ENCODE results near the gene ALDH18A1.
"Not testable (repeated sequence)": the region's sequence is repeated elsewhere in the genome, so short reads cannot be mapped to it uniquely, and the experiment has no call there.

The ALDH18A1 gene

DNA sequence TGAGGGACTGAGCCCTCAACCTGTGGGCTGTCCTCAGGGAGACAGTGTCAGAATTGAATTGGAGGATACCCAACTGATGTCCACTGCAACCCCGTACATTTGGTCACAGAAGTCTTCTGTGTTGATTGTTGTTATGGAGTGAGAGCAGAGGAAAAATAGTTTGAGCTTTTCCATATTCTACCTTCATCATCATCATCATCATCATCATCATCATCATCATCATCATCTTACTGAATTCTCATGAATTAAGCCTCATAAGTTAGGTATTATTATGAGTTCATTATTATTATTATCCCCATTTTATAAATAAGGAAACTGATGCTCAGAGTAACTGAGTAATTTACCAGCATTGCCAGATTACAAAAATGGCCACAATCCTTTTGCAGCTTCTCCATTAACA lies 8.4 kb downstream of the ALDH18A1 start:
- no peak for DNase-seq (ENCODE audit: low spot score)

DNA sequence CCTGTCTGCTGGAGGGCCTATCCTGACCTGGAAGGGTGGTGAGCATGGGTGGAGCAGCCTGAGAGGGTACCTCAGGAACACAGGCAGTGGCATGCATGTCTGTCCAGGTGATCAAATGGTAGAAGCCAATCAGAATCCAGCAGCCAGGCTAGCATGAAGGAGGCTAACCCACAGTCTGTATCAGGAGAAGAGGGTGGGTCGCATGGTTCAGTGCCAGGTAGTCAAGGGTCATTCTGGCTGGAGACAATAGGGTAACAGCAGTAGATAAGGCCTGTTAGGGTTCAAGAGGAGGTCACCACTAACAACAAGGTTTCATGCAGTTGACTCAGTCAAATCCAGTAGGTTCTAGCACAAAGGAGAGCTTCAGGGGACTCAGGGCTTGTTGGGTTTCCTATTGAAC lies 10.4 kb downstream of the ALDH18A1 start:
- no peak for DNase-seq (ENCODE audit: low spot score)

DNA sequence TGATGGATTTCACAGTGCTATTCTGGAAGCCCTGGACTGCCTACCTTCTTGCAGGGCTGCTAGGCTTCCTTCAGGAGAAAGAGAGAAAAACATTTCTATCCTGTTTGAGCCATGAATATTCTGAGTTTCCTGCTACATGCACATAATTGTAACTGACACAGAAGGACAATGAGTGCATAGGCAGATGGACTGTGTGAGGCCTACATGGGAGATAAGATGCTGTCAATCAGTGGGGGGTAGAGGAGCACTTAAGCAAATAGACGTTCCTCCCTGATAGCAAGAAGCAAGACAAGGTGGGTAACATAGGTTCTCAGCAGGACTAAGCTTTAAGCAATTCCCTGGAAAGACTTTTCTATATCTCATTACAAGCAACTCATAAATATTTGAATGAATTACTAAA lies 11.6 kb downstream of the ALDH18A1 start:
- DNase-seq (ENCODE audit: low spot score): no peak

DNA sequence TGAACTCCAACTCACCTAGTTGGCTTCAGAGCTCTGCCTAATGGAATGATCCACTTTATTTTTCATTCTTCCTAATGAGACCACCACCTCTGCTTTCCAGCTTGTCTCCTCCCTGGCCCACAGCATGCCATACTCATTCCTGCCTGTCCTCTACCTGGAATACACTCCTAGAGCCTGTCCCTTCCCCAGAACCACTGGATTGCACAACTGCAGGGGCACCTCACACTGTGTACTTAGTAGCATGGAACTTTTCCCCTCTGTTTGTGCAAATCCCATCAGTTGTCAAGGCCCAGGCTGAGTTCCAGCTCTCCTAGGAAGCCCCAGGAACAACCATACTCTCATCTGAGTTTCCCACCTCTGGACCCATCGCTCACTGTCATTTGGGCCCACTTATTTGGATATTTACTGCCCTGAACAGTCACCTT lies 15.6 kb downstream of the ALDH18A1 start:
- DNase-seq (ENCODE audit: low spot score): no peak

DNA sequence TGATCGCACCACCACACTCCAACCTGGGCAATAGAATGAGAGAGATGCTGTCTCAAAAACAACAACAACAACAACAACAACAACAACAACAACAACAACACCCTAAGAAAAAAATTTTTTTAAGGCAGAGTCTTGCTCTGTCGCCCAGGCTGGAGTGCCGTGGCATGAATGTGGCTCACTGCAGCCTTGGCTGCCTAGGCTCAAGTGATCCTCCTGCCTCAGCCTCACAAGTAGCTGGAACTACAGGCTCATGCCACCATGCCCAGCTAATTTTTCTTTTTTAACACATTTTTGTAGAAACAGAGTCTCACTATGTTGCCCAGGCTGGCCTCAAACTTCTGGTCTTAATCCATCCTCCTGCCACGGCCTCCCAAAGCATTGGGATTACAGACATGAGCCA lies 18.6 kb downstream of the ALDH18A1 start:
- DNase-seq (ENCODE audit: low spot score): no peak

DNA sequence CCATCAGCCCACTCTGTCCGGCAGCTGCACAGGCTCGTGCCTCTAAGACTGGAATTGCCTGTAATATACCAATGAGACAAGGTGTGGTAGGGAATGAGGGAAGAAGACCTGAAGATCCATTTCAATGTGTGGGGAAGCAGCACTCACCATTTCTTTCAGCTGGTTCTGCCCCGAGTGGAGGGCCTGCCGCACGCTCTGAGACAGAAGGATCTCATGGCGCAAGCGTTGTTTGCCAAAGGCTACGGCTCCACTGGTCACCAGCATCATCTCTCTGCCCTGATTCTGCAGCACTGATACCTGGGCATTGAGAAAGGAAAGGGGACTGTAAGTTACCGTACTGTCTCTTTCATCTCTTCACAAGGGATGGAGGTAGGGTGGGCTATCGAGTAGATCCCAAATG lies 19.4 kb downstream of the ALDH18A1 start:
- no peak for DNase-seq (ENCODE audit: low spot score)

DNA sequence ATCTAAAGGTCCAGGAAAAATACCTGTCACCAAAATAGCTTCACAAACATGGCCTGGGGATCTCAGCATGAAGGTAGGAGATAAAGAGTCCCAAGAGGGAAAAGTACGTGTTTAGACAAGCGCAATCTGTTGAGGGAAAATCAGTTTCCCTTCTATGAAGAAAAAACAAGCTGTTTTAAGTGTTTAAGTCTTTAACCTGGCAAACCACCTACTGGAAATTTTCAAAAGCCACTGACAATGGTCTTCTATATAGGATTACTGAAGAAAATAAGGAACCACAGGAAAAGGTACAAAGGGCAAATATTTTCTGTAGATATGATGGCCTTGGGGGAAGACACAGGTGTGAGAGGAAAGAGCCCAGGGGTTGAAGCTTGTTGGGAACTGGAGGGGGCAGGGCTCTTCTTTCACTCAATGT lies 21.2 kb downstream of the ALDH18A1 start:
- no peak for DNase-seq (ENCODE audit: low spot score)

DNA sequence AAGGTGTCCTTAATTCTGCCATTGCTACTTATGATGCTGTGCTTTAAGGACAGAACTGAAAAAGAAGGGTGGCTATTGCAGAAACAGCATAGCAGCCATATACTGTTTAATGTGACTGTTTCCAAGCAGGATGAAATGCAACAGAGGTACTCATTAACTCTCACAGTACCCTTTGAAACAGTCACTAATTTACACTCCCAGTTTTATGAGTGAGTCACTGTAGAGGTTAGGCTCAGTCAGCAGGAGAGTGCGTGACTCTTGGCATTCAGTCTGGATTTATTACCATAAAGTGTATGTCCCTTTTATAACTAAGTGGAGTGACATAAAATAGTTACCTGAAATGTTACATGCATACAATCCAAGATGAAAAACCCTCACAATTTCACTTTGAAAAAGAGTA lies 27.7 kb downstream of the ALDH18A1 start:
- peak; percentile 56 for DNase-seq (ENCODE audit: low spot score)

DNA sequence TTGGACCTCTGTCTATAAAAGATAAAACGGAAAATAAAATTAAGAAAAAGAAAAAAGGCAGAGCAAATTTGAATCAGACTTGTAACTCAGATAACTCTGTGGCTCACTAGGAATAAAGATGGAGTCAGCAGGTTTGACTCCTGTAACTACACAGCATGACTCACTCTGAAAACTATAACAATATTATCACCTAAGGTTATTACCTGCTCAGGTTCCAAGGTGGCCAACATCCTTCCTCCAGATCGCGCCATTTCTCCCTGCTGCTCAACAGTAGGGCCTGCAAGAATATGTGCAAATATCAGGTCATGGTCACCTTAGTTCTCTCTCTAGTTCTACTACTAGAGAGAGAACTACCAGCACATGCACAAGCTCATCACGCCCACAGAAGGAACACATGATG lies 30.0 kb downstream of the ALDH18A1 start:
- DNase-seq (ENCODE audit: low spot score): no peak

DNA sequence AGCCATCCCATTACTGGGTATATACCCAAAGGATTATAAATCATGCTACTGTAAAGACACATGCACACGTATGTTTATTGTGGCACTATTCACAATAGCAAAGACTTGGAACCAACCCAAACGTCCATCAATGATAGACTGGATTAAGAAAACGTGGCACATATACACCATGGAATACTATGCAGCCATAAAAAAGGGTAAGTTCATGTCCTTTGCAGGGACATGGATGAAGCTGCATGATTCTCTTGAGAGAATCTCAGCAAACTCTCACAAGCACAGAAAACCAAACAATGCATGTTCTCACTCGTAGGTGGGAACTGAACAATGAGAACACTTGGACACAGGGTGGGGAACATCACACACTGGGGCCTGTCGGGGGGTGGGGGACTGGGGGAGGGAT lies 36.1 kb downstream of the ALDH18A1 start:
- DNase-seq (ENCODE audit: low spot score): not testable (repeated sequence)

DNA sequence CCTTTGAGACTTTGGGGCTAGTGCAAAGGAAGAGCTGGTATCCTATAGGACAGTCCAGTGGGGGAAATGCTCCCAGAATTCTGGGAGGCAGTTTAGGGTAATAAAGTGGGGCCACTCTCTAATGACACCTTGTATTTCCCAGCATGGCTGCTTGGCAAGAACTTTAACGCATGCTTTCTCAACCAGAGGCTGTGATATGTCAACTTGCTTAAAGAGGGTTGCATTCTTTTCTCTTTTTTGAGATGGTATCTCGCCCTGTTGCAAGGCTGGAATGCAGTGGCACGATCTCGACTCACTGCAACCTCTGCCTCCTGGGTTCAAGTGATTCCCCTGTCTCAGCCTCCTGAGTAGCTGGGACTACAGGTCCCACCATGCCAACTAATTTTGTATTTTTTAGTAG lies 38.4 kb downstream of the ALDH18A1 start:
- no peak for DNase-seq (ENCODE audit: low spot score)

DNA sequence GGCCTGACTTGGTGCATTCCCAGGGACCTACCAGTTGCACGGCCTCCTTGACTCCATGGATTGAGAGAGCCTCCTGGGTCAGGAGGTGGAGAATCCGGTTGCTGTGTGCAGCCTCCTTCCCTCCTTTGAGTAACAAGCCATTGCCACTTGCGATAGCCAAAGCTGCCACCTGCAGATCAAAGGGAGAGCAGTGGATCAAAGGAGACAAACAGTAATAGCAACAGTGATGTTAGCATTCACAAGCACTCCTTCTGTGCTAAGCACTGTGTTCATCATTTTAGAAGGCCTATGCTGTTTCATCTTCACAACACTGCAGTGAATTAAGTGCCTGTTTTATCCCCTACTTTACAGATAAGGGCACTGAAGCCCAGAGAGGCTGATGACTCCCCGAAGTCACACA lies 40.1 kb downstream of the ALDH18A1 start:
- DNase-seq (ENCODE audit: low spot score): no peak

DNA sequence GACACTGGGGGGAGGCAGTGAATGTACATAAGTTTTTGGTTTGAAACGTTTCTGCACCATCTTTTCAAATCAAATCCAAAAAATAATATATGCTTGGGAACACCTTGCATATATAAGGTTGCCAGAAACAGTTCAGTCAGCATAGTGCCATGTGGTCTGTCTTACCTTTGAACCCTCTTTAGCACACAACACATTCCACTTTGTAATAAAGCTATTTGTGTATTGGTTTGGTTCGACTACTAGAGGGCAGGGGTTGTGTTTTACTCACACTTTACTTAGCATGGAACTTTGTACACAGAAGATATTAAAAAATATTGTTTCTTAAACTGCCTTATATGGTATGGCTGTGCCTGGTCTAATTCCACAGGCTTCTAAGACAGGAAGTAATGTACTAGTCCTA lies 43.2 kb downstream of the ALDH18A1 start:
- DNase-seq (ENCODE audit: low spot score): no peak

DNA sequence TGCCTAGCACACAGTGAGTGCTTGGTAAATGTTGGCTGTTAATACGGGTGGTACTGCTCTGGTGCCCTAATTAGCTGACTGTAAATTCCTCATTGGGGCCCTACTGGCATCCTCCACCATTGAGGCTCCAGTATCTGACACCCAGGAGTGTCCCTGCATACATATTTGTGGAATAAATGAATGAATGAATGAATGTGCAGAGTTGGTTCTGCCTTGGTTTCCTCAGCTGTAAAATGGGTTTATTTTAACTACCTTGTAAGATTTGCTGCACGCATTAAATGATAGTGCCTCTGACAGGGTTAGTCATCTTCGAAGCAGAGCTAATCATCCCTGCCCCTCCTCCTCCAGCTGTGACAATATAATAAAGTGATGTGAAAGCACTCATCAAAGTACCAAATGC lies 45.8 kb downstream of the ALDH18A1 start:
- DNase-seq (ENCODE audit: low spot score): no peak

DNA sequence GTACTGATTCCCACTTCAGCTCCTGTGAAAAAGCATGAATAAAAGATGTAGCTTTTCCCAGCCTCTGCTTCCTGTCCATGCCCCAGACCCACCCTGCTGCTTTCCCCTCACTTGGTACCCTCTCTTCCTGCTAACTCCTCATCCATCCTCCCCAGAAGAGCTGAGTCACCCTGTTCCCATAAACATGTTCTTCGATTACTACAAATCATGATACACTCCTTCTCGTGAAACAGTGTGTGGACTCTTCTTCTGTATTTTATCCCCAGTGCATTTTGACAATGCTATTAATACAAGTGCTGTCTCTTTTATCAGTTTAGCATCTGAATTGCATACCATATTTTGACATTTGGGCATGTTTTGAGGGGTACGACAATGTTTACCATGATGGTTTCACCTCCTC lies 49.6 kb downstream of the ALDH18A1 start:
- no peak for DNase-seq (ENCODE audit: low spot score)

DNA sequence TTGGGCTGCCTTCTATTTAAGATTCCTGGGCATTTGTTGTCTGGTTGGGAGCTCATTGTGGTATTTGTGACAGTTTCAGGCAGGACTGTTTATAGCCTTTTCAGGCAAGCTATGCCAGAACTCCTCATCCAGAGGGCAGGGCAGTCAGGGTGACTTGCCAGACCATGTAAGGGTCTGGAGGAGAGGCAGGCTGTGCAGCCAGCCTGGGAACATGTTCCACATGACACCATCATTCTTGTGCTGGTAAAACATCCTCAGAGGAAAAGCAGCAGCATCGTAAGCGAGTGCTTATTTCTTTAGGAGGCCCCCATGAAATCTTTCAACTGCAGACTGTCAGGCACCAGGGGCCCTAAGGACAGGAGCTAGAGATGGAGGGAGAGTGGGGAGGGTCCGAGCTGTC lies 51.3 kb downstream of the ALDH18A1 start:
- DNase-seq (ENCODE audit: low spot score): no peak

DNA sequence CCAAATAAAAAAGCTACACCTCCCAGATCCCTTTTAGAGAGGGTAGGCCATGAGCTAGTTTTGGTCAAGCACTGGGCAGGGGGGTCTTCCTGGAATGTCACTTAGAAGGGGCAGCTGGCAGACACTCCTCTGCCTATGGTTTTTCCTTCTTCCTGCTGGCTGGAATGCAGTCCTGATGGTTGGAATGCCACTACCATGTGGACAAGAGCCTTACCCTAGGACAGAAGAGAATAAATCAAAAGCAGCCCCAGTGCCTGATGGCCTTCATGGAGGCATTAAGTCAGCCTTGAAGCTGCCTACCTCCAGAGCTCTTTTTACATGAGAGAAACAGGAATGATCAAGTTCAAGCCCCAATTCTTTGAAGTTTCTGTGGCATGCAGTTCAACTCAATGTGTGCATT lies 51.9 kb downstream of the ALDH18A1 start:
- DNase-seq (ENCODE audit: low spot score): no peak

DNA sequence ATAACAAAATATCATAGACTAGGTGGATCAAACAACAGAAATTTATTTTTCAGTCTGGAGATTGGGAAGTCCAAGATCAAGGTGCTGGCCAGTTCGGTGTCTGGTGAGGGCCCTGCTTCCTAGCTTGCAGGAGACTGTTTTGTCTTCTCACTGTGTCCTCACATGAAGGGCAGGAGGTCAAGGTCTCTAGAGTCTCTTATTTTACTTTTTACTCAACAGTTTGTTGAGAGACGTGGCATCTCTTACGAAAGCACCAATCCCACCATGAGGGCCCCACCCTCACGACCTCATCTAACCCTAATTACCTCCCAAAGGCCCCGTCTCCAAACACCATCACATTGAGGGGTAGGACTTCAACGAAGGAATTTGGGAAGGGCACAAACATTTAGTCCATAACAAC lies 54.1 kb downstream of the ALDH18A1 start:
- DNase-seq (ENCODE audit: low spot score): no peak

DNA sequence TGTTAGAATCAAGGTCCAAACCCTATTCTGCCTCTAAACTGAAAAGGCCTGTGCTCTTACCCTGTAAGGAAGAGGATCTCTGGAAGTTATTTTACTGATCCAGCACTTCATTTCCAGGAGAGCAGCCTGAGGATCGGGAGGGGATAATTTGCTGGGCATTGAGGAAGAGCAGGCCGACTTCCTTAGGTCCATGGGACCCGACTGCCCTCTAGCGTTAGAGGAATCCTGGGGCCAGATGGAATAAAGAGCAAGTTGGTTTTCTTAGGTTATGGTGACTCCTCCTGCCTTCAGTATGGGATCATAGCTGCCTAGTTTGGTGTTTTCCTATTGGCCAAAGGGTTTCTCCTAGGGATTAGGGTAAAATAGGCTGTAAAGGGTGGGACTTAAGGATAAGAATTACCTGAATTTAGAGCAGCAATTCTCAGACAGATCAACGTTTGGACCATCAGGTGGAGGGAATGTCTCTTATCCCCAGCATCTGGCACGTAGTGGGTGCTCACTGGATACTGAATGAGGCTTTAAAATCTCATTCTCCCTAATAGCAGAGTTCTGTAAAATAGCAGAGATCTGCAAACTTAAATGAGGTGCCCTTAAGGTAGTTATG lies 55.3 kb downstream of the ALDH18A1 start:
- DNase-seq (ENCODE audit: low spot score): peak; percentile 87

DNA sequence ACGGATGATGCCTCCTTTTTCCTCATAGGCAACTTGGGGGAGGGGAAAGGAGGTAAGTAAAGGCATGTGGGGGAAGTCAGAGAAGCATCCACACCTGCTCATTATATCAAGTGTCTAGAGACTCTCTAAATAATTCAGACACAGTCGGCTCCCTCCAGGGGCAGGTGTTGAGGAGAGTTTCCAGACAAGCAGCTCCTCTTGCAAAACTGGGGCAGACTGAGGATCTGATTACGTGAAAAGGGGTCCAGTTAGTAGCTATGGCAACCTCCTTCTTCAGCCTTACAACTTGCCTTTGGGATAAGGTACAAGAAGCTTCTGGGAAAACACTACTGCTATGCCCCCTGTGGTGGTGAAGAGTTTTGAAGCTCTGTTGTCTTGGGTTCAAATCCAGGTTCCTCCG lies 56.4 kb downstream of the ALDH18A1 start:
- DNase-seq (ENCODE audit: low spot score): no peak

DNA sequence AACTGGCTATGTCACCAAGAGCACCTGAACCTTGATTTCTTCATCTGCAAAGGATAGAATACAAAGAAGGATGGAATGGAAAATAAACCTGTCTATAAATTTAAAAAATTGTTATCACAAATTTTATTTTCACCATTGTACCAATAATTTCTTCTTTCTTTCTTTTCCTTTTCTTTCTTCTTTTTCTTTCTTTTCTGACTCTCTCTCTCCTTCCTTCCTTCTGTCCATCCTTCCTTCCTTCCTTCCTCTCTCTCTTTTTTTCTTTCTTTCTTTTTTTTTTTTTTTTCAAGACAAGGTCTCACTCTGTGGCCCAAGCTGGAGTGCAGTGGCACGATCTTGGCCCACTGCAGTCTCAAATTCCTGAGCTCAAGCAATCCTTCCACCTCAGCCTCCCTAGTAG lies 58.7 kb downstream of the ALDH18A1 start:
- DNase-seq (ENCODE audit: low spot score): no peak

DNA sequence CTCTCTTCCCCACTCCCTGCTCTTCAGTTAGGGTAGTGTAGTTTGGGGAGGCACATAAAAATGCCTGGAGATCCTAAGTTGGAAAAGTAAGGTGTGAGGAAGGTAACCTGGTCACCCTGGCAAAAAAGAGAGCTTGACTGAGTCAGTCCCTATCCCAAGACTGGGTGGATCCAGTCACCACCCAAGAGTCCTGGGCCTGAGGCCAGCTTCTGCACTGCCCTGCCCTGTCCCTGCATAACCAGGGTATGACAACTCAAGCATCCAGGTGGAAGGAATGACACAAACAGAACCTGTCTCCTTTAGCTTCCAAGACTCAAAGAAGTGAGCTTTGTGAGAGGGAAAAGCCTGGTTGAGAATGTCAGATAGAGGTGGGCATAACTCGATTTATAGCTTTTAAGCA lies 68.5 kb downstream of the ALDH18A1 start:
- no peak for DNase-seq (ENCODE audit: low spot score)

DNA sequence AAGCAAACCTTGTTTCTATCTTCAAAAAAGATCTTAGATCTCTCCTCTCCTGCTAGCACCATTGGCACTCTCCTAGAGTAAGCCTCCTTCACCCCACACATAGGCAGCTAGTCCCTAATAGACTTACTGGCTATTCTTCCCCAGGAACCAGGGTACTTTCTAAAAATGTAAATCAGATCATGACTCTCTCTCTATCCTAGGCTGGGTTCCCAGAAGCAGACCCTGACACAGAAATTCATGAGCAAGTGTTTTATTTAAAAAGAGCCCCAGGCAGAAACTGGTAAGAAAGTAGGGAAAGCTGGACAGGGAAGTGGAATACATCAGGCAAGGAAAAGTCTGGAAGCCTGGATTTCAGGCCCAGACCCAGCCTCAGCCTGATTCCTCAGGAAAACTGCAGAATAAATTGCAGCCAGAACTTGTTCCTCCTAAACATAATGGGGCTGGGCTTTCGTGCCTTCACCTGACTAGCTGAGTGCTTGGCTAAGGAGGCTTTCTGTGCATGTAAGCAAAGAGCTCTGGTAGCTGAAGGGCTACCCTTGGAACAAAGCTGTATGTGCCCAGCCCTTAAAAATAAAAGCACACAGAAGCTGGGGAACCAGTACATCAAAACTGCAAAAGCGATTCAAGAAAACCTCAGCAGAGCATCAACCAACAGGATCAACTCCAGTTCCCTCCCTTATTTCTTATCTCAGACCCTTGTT lies 76.5 kb downstream of the ALDH18A1 start:
- DNase-seq (ENCODE audit: low spot score): no peak

DNA sequence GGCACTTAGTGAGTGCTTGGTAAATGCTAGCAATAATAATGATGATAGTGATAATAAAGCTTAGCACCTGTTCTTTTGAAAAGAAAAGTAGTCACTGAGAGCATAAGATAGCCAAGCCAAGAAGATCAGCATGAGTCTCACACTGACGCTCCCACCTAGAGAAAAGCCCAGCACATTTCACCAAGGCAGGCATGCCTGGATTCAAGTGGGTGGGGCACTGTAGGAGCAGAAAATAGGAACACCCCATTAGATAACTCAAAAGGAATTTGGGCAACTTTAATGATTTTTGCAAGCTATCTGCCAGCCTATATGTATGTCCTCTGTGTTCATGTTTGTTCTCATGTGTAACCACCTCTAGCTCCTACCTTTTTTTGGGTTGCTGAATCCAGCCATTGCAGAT lies 77.2 kb downstream of the ALDH18A1 start:
- DNase-seq (ENCODE audit: low spot score): no peak
